ENCODE data around the gene EEA1.
A peak's percentile ranks its signal among the peaks of the same experiment; 100 is the strongest.

The EEA1 gene

DNA sequence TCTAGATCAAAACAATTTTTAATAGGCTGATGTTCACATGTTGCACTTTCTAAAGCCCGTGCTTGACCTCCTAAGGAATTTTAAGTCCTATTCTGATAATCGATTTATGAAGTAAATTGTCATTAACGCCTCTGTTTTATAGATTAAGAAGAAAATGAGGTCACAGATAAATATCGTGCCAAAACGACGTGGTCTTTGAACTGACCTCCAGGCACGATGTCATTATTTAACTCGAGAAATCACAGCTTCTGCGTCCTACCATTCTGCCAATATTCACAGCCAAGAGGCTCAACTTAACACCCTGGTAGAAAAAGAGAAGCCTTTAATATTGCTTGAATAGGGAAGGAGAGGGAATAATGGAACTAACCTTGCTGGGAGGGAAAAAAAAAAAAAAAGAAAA lies 888 bp upstream of the EEA1 start:
- H3K9ac ChIP-seq (ENCODE audit: insufficient read length): peak overlapping the region; percentile 73
- DNase-seq (ENCODE audit: low read depth, low spot score): no peak
- no peak for TF ChIP-seq EZH2 (IDR thresholded peaks at IDR 0.05)
- TF ChIP-seq FOXP2 (optimal IDR thresholded peaks at IDR 0.05; ENCODE audit: control extremely low read depth, extremely low read length, insufficient read depth): no peak
- no peak for TF ChIP-seq POLR2AphosphoS5 (IDR thresholded peaks at IDR 0.05; ENCODE audit: borderline replicate concordance, low read depth, low read length)

DNA sequence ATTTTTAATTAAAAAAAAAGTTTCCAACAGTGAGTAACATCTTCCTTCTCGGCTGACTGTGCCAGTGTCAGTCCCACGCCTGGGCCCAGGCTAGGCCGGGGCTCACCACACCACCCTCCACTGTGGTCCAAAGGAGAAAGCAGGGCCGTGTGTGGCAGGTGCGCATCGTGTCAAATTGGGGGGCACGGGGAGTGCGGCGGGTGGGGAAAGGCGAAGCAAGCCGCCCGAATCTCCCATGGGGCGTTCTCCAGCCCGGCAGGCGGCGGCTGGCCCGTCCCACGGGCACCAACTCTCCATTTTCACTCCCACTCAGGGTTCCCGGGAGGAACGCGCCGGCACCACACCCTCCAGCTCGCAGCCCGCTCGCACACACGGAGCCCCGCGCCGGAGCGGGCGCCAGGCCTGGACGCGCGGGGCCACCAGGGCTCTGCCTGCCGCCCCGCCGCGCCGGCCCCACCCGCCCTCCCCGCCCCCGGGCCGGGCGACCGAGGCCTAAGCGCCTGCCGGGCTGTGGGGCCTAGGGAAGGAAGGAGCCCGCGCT lies 604 bp downstream of the EEA1 start:
- H3K27ac ChIP-seq: peak overlapping the region; percentile 75; the same call in 1 of the 2 replicates
- H3K36me3 ChIP-seq (ENCODE audit: insufficient read depth, low read length): no peaks in the 10 kb centered on the region
- no peaks in the 10 kb centered on the region for H3K9me3 ChIP-seq (ENCODE audit: low read depth, low read length)
- peak overlapping the region; percentile 91 for H3K9ac ChIP-seq (ENCODE audit: insufficient read length)
- peak overlapping the region; percentile 90 for H3K4me3 ChIP-seq
- DNase-seq (ENCODE audit: low read depth, low spot score): no peak
- TF ChIP-seq POLR2AphosphoS5 (IDR thresholded peaks at IDR 0.05; ENCODE audit: borderline replicate concordance, low read depth, low read length) (no peak), EZH2 (IDR thresholded peaks at IDR 0.05) (no peak), FOXP2 (optimal IDR thresholded peaks at IDR 0.05; ENCODE audit: control extremely low read depth, extremely low read length, insufficient read depth) (no peak)

More for the DNA sequence above, 888 bp upstream of the EEA1 start:
- Histone ChIP-seq H3K4me3 (peak overlapping the region; percentile 90), H3K36me3 (ENCODE audit: insufficient read depth, low read length) (no peaks in the 10 kb centered on the region), H3K27ac (peak overlapping the region; percentile 71; the same call in 1 of the 2 replicates), H3K9me3 (ENCODE audit: low read depth, low read length) (no peaks in the 10 kb centered on the region)

DNA sequence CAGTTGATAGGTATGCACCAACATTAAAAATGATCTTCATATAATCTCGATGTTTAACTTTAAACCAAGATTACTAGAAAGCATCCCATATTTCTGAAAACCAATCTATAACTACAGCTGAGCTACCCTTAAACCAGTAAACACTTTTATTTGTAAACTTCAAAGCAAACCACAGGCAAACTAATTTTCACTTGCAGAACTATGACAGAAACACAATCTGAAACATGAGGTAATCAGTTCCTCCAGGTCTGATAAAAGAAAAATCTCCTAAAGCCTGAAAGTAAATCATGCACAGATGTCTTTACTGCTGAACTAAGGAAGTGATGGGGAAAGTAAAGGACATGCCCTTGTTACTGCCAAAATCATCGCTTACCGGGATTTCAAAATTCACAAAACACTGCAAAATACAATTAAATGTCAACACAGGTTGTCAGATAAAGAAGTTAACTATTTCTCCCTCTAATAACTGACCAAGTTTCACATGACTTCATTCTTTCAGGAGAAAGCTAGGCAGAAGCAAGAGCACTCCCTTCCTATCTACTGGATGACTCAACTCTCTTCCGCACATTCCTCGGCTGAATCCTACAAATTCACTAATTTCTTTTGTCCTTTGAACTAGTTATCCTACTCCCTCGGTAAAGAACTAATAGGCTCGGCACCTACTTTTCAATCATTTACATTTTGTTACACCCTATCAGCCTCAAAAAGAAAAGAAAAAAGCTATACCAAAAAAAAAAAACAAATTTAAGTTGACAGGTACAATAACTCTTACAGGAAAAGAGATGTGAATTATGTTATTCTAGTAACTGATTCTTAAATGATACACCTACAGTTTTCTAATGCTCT lies 1.4 kb downstream of the EEA1 start:
- TF ChIP-seq POLR2AphosphoS5 (IDR thresholded peaks at IDR 0.05; ENCODE audit: borderline replicate concordance, low read depth, low read length): no peak
- no peak for TF ChIP-seq EZH2 (IDR thresholded peaks at IDR 0.05)
- no peak for TF ChIP-seq FOXP2 (optimal IDR thresholded peaks at IDR 0.05; ENCODE audit: control extremely low read depth, extremely low read length, insufficient read depth)
- Histone ChIP-seq H3K27ac (peak overlapping the region; percentile 59), H3K9ac (ENCODE audit: insufficient read length) (peak overlapping the region; percentile 91), H3K9me3 (ENCODE audit: low read depth, low read length) (no peaks in the 10 kb centered on the region), H3K4me3 (peak overlapping the region; percentile 90), H3K36me3 (ENCODE audit: insufficient read depth, low read length) (no peaks in the 10 kb centered on the region)
- DNase-seq (ENCODE audit: low read depth, low spot score): no peak

GRCh38 chr12:92927055-92927435 lies 2.0 kb downstream of the EEA1 start:
- peak overlapping the region; percentile 91 for H3K9ac ChIP-seq (ENCODE audit: insufficient read length)
- DNase-seq (ENCODE audit: low read depth, low spot score): peak; percentile 83
- no peak for TF ChIP-seq FOXP2 (optimal IDR thresholded peaks at IDR 0.05; ENCODE audit: control extremely low read depth, extremely low read length, insufficient read depth)
- no peak for TF ChIP-seq POLR2AphosphoS5 (IDR thresholded peaks at IDR 0.05; ENCODE audit: borderline replicate concordance, low read depth, low read length)
- no peak for TF ChIP-seq EZH2 (IDR thresholded peaks at IDR 0.05)
- H3K27ac ChIP-seq: peak overlapping the region; percentile 74
- H3K9me3 ChIP-seq (ENCODE audit: low read depth, low read length): no peaks in the 10 kb centered on the region
- H3K36me3 ChIP-seq (ENCODE audit: insufficient read depth, low read length): no peaks in the 10 kb centered on the region; the same call in 1 of the 2 replicates
- H3K4me3 ChIP-seq: peak overlapping the region; percentile 90

GRCh38 chr12:92926549-92926948 lies 2.5 kb downstream of the EEA1 start:
- H3K9ac ChIP-seq (ENCODE audit: insufficient read length): no peak overlapping the region
- H3K9me3 ChIP-seq (ENCODE audit: low read depth, low read length): no peaks in the 10 kb centered on the region
- no peaks in the 10 kb centered on the region; the same call in 1 of the 2 replicates for H3K36me3 ChIP-seq (ENCODE audit: insufficient read depth, low read length)
- peak overlapping the region; percentile 90 for H3K4me3 ChIP-seq
- no peak for DNase-seq (ENCODE audit: low read depth, low spot score)
- H3K27ac ChIP-seq: peak overlapping the region; percentile 74; the same call in 1 of the 2 replicates
- no peak for TF ChIP-seq FOXP2 (optimal IDR thresholded peaks at IDR 0.05; ENCODE audit: control extremely low read depth, extremely low read length, insufficient read depth)
- TF ChIP-seq EZH2 (IDR thresholded peaks at IDR 0.05): no peak
- TF ChIP-seq POLR2AphosphoS5 (IDR thresholded peaks at IDR 0.05; ENCODE audit: borderline replicate concordance, low read depth, low read length): no peak

DNA sequence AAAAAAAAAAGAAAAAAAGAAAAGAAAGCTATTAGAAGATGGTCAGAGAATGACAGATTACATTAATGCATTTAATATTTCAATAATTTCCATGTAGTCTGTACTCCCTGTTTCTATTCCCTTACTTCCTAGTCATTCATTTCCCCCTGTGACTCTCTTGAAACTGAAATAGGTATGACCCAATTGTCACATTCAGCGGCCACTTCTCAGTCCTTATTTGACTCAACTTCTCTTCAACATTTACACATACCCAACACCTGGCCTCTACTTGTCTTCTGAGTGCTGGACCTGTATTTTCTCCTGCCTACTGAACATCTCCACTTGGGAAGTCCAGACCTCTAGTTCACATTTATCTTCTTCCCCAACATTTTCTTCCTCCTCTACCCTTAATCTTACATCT lies 7.2 kb downstream of the EEA1 start:
- H3K4me3 ChIP-seq: no peak overlapping the region
- H3K36me3 ChIP-seq (ENCODE audit: insufficient read depth, low read length): no peaks in the 10 kb centered on the region; the same call in 1 of the 2 replicates
- TF ChIP-seq FOXP2 (optimal IDR thresholded peaks at IDR 0.05; ENCODE audit: control extremely low read depth, extremely low read length, insufficient read depth): no peak
- no peak for TF ChIP-seq EZH2 (IDR thresholded peaks at IDR 0.05)
- no peak for TF ChIP-seq POLR2AphosphoS5 (IDR thresholded peaks at IDR 0.05; ENCODE audit: borderline replicate concordance, low read depth, low read length)
- no peak for DNase-seq (ENCODE audit: low read depth, low spot score)
- H3K9ac ChIP-seq (ENCODE audit: insufficient read length): no peak overlapping the region
- H3K9me3 ChIP-seq (ENCODE audit: low read depth, low read length): no peaks in the 10 kb centered on the region
- no peak overlapping the region for H3K27ac ChIP-seq

DNA sequence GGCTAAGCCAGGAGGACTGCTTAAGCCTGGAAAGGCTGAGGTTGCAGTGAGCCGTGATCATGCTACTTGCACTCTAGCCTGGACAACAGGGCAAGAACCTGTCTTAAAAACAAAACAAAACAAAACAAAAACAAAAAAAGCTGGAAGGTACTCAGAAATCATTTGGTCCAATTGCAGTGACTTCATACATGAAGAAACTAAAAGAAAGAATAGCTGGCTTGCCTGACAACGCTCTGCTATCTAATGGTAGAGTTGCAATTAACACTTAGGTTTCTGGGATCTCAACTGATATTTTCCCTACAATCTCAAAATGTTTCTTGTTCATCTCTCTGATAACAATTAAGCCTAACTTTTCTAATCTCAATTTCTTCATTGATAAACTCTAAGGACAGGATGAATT lies 13.7 kb downstream of the EEA1 start:
- no peak overlapping the region for H3K9ac ChIP-seq (ENCODE audit: insufficient read length)
- no peaks in the 10 kb centered on the region for H3K36me3 ChIP-seq (ENCODE audit: insufficient read depth, low read length)
- H3K4me3 ChIP-seq: no peak overlapping the region
- TF ChIP-seq EZH2 (IDR thresholded peaks at IDR 0.05) (no peak), FOXP2 (optimal IDR thresholded peaks at IDR 0.05; ENCODE audit: control extremely low read depth, extremely low read length, insufficient read depth) (no peak), POLR2AphosphoS5 (IDR thresholded peaks at IDR 0.05; ENCODE audit: borderline replicate concordance, low read depth, low read length) (no peak)
- no peak for DNase-seq (ENCODE audit: low read depth, low spot score)
- H3K9me3 ChIP-seq (ENCODE audit: low read depth, low read length): no peaks in the 10 kb centered on the region
- no peak overlapping the region for H3K27ac ChIP-seq

DNA sequence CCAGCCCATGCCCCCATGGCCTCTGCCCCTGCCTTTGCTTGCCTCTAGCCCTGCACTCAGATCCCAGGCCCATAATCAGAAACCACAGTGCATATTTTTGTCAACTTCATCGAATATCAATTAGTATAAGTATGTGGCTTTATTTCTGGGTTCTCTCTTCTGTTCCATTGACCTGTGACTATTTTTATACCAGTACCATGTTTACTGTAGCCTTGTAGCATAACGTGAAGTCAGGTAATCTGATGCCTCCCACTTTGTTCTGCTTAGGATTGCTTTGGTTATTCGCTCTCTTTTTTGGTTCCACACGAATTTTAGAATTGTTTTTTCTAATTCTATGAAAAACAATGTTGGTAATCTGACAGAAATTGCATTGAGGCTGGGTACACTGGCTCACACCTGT lies 14.9 kb downstream of the EEA1 start:
- Histone ChIP-seq H3K27ac (no peak overlapping the region), H3K9me3 (ENCODE audit: low read depth, low read length) (peaks cover 3% of the 10 kb centered on the region; the same call in 1 of the 2 replicates), H3K9ac (ENCODE audit: insufficient read length) (no peak overlapping the region), H3K36me3 (ENCODE audit: insufficient read depth, low read length) (no peaks in the 10 kb centered on the region), H3K4me3 (no peak overlapping the region)
- no peak for TF ChIP-seq POLR2AphosphoS5 (IDR thresholded peaks at IDR 0.05; ENCODE audit: borderline replicate concordance, low read depth, low read length)
- no peak for TF ChIP-seq EZH2 (IDR thresholded peaks at IDR 0.05)
- no peak for TF ChIP-seq FOXP2 (optimal IDR thresholded peaks at IDR 0.05; ENCODE audit: control extremely low read depth, extremely low read length, insufficient read depth)
- no peak for DNase-seq (ENCODE audit: low read depth, low spot score)

Measured in SK-N-MC (cell line).